SK-N-SH treated with all-trans-retinoic acid at 6 μM for 48 hours (cell line): ENCODE results near the gene MEOX1.

Experiments
- CSRNP3 ChIP-seq: fragments of 250-450 bp; sonication (Bioruptor Pico); IDR thresholded peaks from 2 replicates; pipeline ENCODE4 v1.5.1; 2021; ENCODE audit warnings: mild to moderate bottlenecking, moderate library complexity
- ZNF70 ChIP-seq: fragments of 450-650 bp; formaldehyde crosslinking; IDR thresholded peaks from 2 replicates; pipeline ENCODE4 v1.5.0; 2020; ENCODE audit warnings: mild to moderate bottlenecking, moderate library complexity

- no peak for TF ChIP-seq ZNF70 (CRISPR knock-in tag)
- no peak for TF ChIP-seq CSRNP3
These were observed 855 bp upstream of the MEOX1 start for GRCh38 chr17:43662413-43663141.
